ENCODE measurements around the gene PNMT. TPM values are rescaled to one million over a fixed set of nuclear protein-coding genes. Genes with fewer than 3 reads are reported as not detected.

PNMT gene
- total and polyA plus RNA-seq, 2 of the 13 experiments (the other 11 are each of a cell fraction or from before 2014, with no cell fraction given) = 0.25 TPM; not detected in 1

GRCh38 chr17:39678340-39679116 lies 10.3 kb downstream of the PNMT start (continued):
- TF ChIP-seq ARID4A (CRISPR knock-in tag; IDR thresholded peaks at IDR 0.05; ENCODE audit: borderline replicate concordance) (no peak), ZNF12 (CRISPR knock-in tag; IDR thresholded peaks at IDR 0.05) (no peak)

- WGBS (ENCODE audit: low lambda C conversion rate) = 88% methylated on average over 12 of the region's 12 CpGs
- TF ChIP-seq CTCF (CRISPR knock-in tag; IDR thresholded peaks at IDR 0.05) = no peak
- TF ChIP-seq SRSF1 (optimal IDR thresholded peaks at IDR 0.05; ENCODE audit: low read depth, low read length) = no peak
- TF ChIP-seq SATB2 (CRISPR knock-in tag; IDR thresholded peaks at IDR 0.05) = no peak
- TF ChIP-seq ZNF513 (CRISPR knock-in tag; conservative IDR thresholded peaks at IDR 0.05) = no peak
- TF ChIP-seq LBX2 (CRISPR knock-in tag; IDR thresholded peaks at IDR 0.05; ENCODE audit: borderline replicate concordance) = no peak
- no peak for TF ChIP-seq RXRA (CRISPR knock-in tag; IDR thresholded peaks at IDR 0.05)
- TF ChIP-seq ZNF33A (CRISPR knock-in tag; IDR thresholded peaks at IDR 0.05; ENCODE audit: borderline replicate concordance) = no peak
- no peak for TF ChIP-seq ATAD3A (CRISPR knock-in tag; IDR thresholded peaks at IDR 0.05)
- ChIA-PET CTCF (ENCODE audit: low intra/inter-chr PET ratio, low total read pairs) (no interaction called here), POLR2A (interaction anchor here (0.8 to 6.3 kb wide), 3 partner anchors 9 to 22 kb away, joined by 3 to 63 read pairs (median 10); partner anchors contain the start of gene PGAP3)
- intact Hi-C loops (cut with micrococcal nuclease; ENCODE audit: unreplicated experiment) (no loop called here), in situ Hi-C loops (cut with HindIII; ENCODE audit: extremely low pct_ligation_motif_present, low pct_unique_long_range_greater_than_20kb) (no loop called here)
- Histone ChIP-seq H4K20me1 (ENCODE audit: insufficient read depth, low read length) (no peaks in the 10 kb centered on the region), H3K9ac (ENCODE audit: insufficient read depth, low read depth, low read length) (no peak overlapping the region), H3K36me3 (replicated peaks in 1 of 2; ENCODE audit: control insufficient read depth in 1 of 2, insufficient read depth in 2 of 2, low read length in 2 of 2) (peaks cover 0 to 1% of the 10 kb centered on the region in 2 experiments; a peak in 1 of 5 replicates), H3K27ac (ENCODE audit: extremely low read length, insufficient read depth, low read length) (no peak overlapping the region), H3K4me1 (ENCODE audit: insufficient read depth, low read length) (peaks cover 50% of the 10 kb centered on the region), H3K4me3 (replicated peaks in 1 of 3; ENCODE audit: insufficient read depth in 1 of 3, low read depth in 2 of 3, low read length in 3 of 3) (no peak overlapping the region), H3K9me3 (ENCODE audit: low read length) (no peaks in the 10 kb centered on the region), H3K27me3 (ENCODE audit: control insufficient read depth in 1 of 2, insufficient read depth in 2 of 2, low read length in 2 of 2) (no peaks in the 10 kb centered on the region), H2AFZ (ENCODE audit: low read length) (no peak overlapping the region), H3K4me2 (ENCODE audit: low read depth, low read length) (no peak overlapping the region), H3K79me2 (ENCODE audit: insufficient read depth, low read length) (no peaks in the 10 kb centered on the region)
- no peak for DNase-seq (ENCODE audit: low spot score)
- no TSS peak for BruUV-seq (replicated peaks)
- ATAC-seq = no peak
- no peak for FAIRE-seq
These were observed 11.4 kb downstream of the PNMT start for GRCh38 chr17:39679521-39680192.
